C1 segment of cervical spinal cord (tissue), 14 donors: ENCODE data around the gene MCTP2.
"Not testable (repeated sequence)": the region's sequence is repeated elsewhere in the genome, so short reads cannot be mapped to it uniquely, and the experiment has no call there.

Experiments used
- DNase-seq, 14 donors: peaks; one replicate each; lab custom pipeline; 2025; lab: John Stamatoyannopoulos, UW

MCTP2 gene

DNA sequence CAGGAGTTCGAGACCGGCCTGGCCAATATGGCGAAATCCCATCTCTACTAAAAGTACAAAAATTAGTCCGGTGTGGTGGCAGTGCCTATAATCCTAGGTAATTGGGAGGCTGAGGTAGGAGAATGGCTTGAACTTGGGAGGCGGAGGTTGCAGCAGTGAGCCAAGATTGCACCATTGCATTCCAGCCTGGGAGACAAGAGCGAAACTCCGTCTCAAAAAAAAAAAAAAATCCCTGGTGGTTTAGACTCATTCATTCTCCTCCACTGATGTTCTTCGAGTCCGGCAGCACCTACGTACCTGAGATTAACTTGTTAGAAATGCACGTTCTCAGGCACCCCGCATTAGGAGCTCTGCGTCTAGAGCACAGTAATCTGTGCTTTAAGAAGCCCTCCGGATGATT lies 3.7 kb downstream of the MCTP2 start:
- DNase-seq, result no peak

DNA sequence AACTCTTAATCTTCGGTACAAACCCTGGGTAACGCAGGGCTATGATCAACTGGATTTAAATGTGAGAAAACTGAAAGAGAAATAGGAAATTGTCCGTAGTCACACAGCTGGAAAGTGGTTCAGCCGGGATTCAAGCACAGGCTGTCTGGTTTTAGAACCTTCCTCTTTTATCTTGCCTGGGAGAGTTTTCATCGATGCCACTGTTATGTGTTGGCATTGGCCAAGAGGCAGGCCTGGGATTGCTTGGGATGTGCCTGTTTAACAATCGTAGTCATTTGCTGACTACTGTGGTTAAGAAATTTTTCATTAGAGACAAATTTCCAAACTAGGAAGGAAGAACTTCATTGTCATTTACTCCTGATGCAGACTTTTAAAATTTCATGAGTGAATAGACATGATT lies 4.3 kb downstream of the MCTP2 start:
- DNase-seq, result no peak

DNA sequence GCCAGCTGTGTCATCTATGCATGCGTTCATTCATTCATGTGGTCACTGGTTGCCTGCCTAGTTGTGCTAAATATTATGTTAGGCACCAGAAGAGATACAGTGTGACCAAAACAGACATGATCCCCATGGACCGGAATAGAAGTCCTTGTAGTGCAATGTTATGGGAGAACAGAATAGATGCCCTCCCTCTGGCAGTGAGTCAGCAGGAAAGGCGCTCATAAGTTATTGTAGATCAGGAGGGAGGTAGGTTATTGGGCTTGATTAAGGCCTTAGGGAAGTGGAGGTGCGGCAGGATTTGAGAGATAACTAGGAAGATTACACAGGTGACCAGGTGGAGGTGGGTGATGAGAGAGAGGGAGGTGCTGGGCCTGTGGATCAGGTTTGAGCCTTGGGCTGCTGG lies 5.2 kb downstream of the MCTP2 start:
- DNase-seq, result no peak

- DNase-seq, result no peak
Measured at GRCh38 chr15:94237903-94238302, 6.5 kb downstream of the MCTP2 start.

GRCh38 chr15:94238539-94239118 lies 7.3 kb downstream of the MCTP2 start:
- no peak for DNase-seq

- DNase-seq, result no peak
Measured at GRCh38 chr15:94239474-94239873, 8.1 kb downstream of the MCTP2 start.

- DNase-seq, result no peak
Measured at GRCh38 chr15:94240480-94240879, 9.1 kb downstream of the MCTP2 start.

DNA sequence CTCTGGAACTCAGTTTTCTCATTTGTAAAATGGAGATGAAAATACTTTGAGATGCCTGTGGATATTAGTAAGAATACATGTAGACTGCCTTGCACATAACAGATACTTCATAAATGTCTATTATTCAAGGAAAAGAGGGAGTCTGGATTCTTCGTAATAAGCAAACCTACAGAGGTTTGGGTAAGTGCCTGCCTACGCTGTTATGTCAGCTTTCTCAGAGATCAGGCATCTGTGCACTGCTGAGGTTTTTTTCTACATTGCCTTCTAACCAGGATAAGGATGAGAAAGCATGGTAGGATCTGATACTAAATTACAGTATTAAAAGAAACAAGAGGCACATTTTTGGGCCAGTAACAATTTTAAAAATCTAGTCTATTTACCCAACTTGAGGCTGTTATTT lies 10.9 kb downstream of the MCTP2 start:
- no peak for DNase-seq

- not testable (repeated sequence) for DNase-seq
Measured at GRCh38 chr15:94243003-94243402, 11.6 kb downstream of the MCTP2 start.

DNA sequence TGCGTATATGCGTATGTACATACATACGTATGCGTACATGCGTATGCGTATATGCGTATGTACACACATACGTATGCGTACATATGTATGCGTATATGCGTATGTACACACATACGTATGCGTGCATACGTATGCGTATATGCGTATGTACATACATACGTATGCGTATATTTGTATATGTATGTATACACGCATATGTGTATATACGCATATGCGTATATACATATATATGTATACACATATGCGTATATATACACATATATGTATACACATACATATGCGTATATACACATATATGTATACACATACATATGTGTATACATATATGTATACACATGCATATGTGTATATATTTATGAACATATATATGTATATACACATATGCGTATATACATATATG lies 12.1 kb downstream of the MCTP2 start:
- no peak for DNase-seq

DNA sequence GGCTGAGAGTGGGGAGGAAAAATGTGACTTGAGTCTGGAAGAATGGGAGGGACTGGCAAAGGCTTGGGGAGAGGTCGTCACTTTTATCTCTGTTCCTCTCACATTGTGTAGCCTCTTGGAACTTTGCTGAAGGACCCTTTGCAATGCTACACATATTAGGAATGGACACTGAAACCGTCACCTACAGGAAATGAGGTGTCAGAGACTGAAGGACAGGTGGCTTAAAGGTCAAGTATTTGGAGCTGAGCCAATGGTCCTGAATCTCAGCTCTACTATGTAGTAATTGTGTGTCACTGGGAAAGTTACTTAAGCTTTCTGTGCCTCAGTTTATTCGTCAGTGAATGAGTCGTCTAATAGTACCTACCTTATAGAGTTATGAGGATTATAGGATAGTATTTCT lies 14.7 kb downstream of the MCTP2 start:
- DNase-seq, result no peak

DNA sequence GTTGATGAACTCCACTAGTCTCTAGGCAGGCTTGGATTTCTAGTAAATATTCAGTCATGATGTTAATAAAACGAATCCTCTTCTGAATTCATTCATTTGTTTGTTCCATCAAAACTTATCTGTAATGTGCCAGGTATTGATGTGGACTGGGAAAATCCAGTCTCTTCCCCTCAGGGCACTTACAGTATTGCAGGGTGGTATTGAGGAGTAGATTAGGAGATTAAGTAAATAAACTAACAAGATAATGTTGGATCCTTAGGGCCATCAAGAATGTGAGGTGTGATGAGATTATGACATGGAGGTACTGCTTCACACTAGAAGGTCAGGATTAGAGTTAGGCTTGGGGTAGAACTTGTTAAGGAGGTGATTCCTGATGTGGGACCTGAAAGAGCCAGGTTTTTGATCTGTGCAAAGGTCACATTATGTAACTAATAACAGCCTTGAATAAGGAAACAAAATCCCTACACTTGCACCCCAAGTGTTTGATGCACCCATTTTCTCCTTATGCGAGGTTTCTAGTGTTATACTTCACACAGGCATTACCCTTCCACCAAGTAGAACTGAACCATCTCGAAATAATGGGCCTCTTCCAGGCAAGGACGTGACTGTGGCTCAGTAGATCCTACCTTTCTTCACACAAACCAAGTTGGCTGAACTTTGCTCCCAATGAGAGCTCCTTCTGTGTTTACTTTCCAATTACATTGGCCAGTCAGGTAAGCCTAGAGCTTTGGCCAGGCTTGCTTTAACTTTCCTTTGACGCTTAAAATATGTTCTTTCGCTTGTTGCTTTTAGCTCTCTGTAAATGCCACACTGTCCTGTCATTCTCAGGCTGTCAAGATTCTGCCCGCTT lies 16.7 kb downstream of the MCTP2 start:
- no peak for DNase-seq

- DNase-seq, result no peak
Measured at GRCh38 chr15:94250801-94251200, 19.4 kb downstream of the MCTP2 start.

DNA sequence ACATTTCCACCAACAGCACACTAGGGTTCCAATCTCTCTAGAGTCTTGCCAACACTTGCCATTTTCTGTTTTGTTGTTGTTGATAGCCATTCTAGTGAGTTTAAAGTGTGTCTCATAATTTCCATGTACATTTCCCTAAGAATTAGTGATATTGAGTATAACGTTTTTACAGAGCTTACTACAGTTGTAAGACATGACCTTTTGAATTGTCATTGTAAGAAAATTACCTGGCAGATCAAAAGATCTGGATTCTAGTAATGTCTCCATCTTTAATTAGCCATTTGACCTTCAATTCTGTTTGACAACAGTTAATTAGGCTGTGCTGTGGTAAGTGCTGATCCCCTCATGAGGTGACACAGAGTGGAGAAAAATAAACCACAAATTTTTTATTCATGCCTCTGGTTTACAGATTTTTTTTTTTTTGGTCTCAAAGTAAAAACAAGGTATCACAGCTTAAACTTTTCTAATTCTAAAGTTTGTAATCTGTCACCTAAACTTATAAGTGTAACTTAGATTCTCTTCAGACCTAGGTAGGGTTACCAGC lies 20.9 kb downstream of the MCTP2 start:
- DNase-seq, result no peak

GRCh38 chr15:94252906-94253491 lies 21.6 kb downstream of the MCTP2 start:
- no peak for DNase-seq

DNA sequence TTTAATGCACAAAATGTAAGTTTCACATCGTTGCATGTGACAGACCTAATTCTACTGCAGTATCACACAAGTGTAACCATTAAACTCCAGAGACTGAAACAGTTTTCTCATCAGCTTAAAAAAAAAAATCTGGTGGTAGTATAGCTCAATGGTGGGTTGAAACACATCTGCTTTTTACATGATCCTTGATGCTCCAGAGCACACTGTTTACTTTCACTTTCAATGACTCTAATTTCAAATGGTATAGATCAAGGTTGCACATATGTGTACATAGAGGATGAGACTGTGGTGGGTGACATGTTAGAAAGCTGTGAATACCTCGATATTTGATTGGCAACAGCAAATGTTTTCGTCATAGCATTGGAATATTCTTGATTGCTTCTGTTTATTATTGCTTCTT lies 22.4 kb downstream of the MCTP2 start:
- DNase-seq, result no peak

GRCh38 chr15:94255540-94255939 lies 24.2 kb downstream of the MCTP2 start:
- DNase-seq, result no peak

- DNase-seq, result no peak
Measured at GRCh38 chr15:94256511-94256910, 25.1 kb downstream of the MCTP2 start.

DNA sequence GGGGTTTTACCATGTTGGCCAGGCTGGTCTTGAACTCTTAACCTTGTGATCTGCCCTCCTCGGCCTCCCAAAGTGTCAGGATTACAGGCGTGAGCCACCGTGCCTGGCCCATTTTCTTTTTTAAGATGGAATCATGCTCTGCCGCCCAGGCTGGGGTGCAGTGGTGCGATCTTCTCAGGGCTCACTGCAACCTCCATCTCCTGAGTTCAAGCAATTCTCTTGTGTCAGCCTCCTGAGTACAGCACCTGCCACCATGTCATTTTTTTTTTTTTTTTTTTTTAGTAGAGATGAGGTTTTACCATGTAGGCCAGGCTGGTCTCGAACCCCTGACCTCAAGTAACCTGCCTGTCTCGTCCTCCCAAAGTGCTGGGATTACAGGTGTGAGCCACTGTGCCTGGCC lies 26.4 kb downstream of the MCTP2 start:
- DNase-seq, result not testable (repeated sequence)

GRCh38 chr15:94258246-94258645 lies 26.9 kb downstream of the MCTP2 start:
- no peak for DNase-seq

GRCh38 chr15:94259121-94259751 lies 27.9 kb downstream of the MCTP2 start:
- no peak for DNase-seq

GRCh38 chr15:94259863-94260262 lies 28.5 kb downstream of the MCTP2 start:
- no peak for DNase-seq
